Measurements from ENCODE around the gene AUNIP. TPM values are rescaled to one million over a fixed set of nuclear protein-coding genes. Genes with fewer than 3 reads are reported as not detected.

The AUNIP gene
- total RNA-seq, 1 experiment from 2014 or later: 16.8 TPM

DNA sequence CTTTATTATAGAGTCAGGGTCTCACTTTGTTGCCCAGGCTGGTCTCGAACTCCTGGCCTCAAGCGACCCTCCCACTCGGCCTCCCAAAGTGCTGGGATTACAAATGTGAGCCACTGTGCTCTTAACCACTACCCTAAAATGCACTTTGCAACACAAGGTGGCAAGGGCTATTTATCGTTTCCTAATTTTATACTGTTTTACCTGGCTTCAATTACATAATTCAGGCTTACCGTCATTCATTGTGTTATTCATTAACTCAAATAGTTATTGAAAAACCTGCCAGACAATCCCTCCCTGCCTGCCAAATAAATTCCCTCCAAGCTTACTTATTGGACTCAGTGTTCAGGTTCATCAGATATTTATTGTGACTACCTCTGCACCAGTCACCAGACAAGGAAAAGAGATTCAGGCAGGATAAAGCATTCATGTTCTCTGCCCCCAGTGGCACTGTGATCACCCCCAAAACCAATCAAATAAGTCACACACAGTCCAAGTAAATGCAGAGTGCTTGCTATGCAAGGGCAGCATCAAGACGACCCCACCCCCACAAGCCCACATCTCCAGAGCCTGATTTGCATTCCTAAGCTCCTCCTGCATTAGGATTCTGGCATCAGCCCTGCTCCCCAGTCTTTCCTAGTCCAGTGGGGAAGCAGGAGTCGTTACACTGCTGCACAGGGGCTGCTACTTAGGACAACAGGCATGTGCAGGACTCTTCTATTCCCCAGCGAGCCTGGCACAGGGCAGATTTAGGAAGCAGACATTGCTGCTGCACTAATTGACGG, 8.1 kb upstream of the AUNIP start:
- Mint-ChIP-seq H3K4me1 (ENCODE audit: low read depth, unreplicated experiment) (peaks cover 7% of the 10 kb centered on the region), H3K4me3 (ENCODE audit: unreplicated experiment) (no peak overlapping the region), H3K27me3 (ENCODE audit: insufficient read depth, unreplicated experiment) (no peaks in the 10 kb centered on the region), H3K36me3 (ENCODE audit: insufficient read depth, unreplicated experiment) (peaks cover 24% of the 10 kb centered on the region), H3K9me3 (ENCODE audit: unreplicated experiment) (no peaks in the 10 kb centered on the region), H3K27ac (ENCODE audit: unreplicated experiment) (no peak overlapping the region)
- intact Hi-C loops (cut with micrococcal nuclease; ENCODE audit: unreplicated experiment): no loop called here
- H3K4me1 ChIP-seq: peaks cover 14% of the 10 kb centered on the region
- no peaks in the 10 kb centered on the region for H3K27me3 ChIP-seq (replicated peaks; ENCODE audit: control insufficient read depth, insufficient read depth, low read length)
- no peaks in the 10 kb centered on the region for H3K9me3 ChIP-seq
- TF ChIP-seq, protein P1, sequence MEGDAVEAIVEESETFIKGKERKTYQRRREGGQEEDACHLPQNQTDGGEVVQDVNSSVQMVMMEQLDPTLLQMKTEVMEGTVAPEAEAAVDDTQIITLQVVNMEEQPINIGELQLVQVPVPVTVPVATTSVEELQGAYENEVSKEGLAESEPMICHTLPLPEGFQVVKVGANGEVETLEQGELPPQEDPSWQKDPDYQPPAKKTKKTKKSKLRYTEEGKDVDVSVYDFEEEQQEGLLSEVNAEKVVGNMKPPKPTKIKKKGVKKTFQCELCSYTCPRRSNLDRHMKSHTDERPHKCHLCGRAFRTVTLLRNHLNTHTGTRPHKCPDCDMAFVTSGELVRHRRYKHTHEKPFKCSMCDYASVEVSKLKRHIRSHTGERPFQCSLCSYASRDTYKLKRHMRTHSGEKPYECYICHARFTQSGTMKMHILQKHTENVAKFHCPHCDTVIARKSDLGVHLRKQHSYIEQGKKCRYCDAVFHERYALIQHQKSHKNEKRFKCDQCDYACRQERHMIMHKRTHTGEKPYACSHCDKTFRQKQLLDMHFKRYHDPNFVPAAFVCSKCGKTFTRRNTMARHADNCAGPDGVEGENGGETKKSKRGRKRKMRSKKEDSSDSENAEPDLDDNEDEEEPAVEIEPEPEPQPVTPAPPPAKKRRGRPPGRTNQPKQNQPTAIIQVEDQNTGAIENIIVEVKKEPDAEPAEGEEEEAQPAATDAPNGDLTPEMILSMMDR (IDR thresholded peaks at IDR 0.05; ENCODE audit: insufficient read depth in 1 of 2, low read depth in 1 of 2, low read length in 1 of 2, severe bottlenecking in 1 of 2, unreplicated experiment in 1 of 2): no peak
- peaks cover 2% of the 10 kb centered on the region; the same call in 1 of the 2 replicates for H3K36me3 ChIP-seq (ENCODE audit: control insufficient read depth, insufficient read depth, low read length)
- DNase-seq: peak; percentile 16 to 49
- POLR2A ChIA-PET: no interaction called here
- BruUV-seq (replicated peaks): no TSS peak
- no peak overlapping the region for H3K4me3 ChIP-seq (ENCODE audit: low read depth, low read length)
- CTCF ChIA-PET: interaction anchor here (0.6 kb wide), 1 partner anchor 23 kb away, joined by 3 read pairs; no protein-coding TSS in a partner anchor

DNA sequence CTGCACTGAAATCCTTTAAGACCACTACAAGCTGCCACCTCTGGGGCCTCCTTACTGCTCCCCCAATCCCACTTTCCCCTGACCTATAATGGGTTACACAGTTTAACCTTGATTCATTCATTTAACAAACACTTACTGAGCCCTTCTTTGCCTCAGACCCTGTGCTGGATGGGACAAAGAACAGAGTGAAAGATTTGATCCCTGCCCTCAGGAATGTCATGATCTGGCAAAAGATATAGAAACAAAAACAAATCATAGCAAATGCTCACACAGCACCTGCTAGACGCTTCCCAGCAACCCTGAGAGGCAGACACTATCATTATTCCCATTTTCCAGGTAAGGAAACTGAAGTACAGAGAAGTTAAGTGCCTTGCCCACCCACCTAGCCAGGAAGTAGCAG, 7.0 kb upstream of the AUNIP start:
- Histone ChIP-seq H3K27me3 (replicated peaks; ENCODE audit: control insufficient read depth, insufficient read depth, low read length) (no peaks in the 10 kb centered on the region), H3K4me1 (peaks cover 17% of the 10 kb centered on the region)
- no peak overlapping the region for H3K27ac Mint-ChIP-seq (ENCODE audit: unreplicated experiment)

DNA sequence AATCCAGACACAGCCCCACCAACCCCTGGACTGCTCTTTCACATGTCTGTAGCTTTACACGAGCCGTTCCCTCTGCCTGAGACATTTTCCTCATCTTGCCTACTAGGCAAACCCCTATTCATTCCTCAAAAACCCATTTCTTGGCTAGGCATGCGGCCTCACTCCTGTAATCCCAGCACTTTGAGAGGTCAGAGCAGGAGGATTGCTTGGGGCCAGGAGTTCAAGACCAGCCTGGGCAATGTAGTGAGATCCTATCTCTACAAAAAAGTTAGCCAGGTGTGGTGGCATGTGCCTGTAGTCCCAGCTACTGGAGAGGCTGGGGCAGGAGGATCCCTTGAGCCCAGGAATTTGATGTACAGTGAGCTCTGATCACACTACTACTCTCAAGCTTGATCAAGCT, 5.2 kb upstream of the AUNIP start:
- no peaks in the 10 kb centered on the region for H3K27me3 ChIP-seq (replicated peaks; ENCODE audit: control insufficient read depth, insufficient read depth, low read length)
- no peak overlapping the region for H3K4me3 ChIP-seq (ENCODE audit: low read depth, low read length)
- H3K36me3 ChIP-seq (ENCODE audit: control insufficient read depth, insufficient read depth, low read length): peaks cover 2% of the 10 kb centered on the region; the same call in 1 of the 2 replicates
- Mint-ChIP-seq H3K27ac (ENCODE audit: unreplicated experiment) (peak overlapping the region; percentile 23), H3K27me3 (ENCODE audit: insufficient read depth, unreplicated experiment) (no peaks in the 10 kb centered on the region), H3K9me3 (ENCODE audit: unreplicated experiment) (no peaks in the 10 kb centered on the region), H3K4me1 (ENCODE audit: low read depth, unreplicated experiment) (peaks cover 7% of the 10 kb centered on the region), H3K36me3 (ENCODE audit: insufficient read depth, unreplicated experiment) (peaks cover 36% of the 10 kb centered on the region), H3K4me3 (ENCODE audit: unreplicated experiment) (no peak overlapping the region)
- DNase-seq: no peak
- H3K4me1 ChIP-seq: peaks cover 20% of the 10 kb centered on the region
- no peaks in the 10 kb centered on the region; the same call in 1 of the 2 replicates for H3K9me3 ChIP-seq
- TF ChIP-seq, protein P1 (IDR thresholded peaks at IDR 0.05; ENCODE audit: insufficient read depth in 1 of 2, low read depth in 1 of 2, low read length in 1 of 2, severe bottlenecking in 1 of 2, unreplicated experiment in 1 of 2): no peak
- intact Hi-C loops (cut with micrococcal nuclease; ENCODE audit: unreplicated experiment): no loop called here
- ChIA-PET CTCF (no interaction called here), POLR2A (no interaction called here)
- no TSS peak for BruUV-seq (replicated peaks)

More for the DNA sequence above, 7.0 kb upstream of the AUNIP start:
- no peak overlapping the region for H3K4me3 Mint-ChIP-seq (ENCODE audit: unreplicated experiment)
- peaks cover 7% of the 10 kb centered on the region for H3K4me1 Mint-ChIP-seq (ENCODE audit: low read depth, unreplicated experiment)
- intact Hi-C loops (cut with micrococcal nuclease; ENCODE audit: unreplicated experiment): no loop called here
- H3K4me3 ChIP-seq (ENCODE audit: low read depth, low read length): no peak overlapping the region
- POLR2A ChIA-PET: no interaction called here
- H3K27me3 Mint-ChIP-seq (ENCODE audit: insufficient read depth, unreplicated experiment): no peaks in the 10 kb centered on the region
- CTCF ChIA-PET: no interaction called here
- no peak for DNase-seq
- no peaks in the 10 kb centered on the region for H3K9me3 ChIP-seq
- BruUV-seq (replicated peaks): no TSS peak
- TF ChIP-seq, protein P1 (IDR thresholded peaks at IDR 0.05; ENCODE audit: insufficient read depth in 1 of 2, low read depth in 1 of 2, low read length in 1 of 2, severe bottlenecking in 1 of 2, unreplicated experiment in 1 of 2): no peak
- peaks cover 29% of the 10 kb centered on the region for H3K36me3 Mint-ChIP-seq (ENCODE audit: insufficient read depth, unreplicated experiment)
- peaks cover 2% of the 10 kb centered on the region; the same call in 1 of the 2 replicates for H3K36me3 ChIP-seq (ENCODE audit: control insufficient read depth, insufficient read depth, low read length)
- no peaks in the 10 kb centered on the region for H3K9me3 Mint-ChIP-seq (ENCODE audit: unreplicated experiment)
